IMR-90 (cell line): Measurements from ENCODE around the gene SORL1. TPM values are rescaled to one million over a fixed set of nuclear protein-coding genes. Genes with fewer than 3 reads are reported as not detected.

Experiments used
- ATAC-seq: fragments of 200-7000 bp; cut with Tn5 transposase; 2 replicates; pipeline ENCODE4 v1.9.1; 2020; ENCODE audit warnings: low read depth, mild to moderate bottlenecking, moderate library complexity
- BruUV-seq: library from RNA; stranded (reverse); fragments of 400-500 nt; replicated peaks from 2 replicates; lab custom pipeline; 2021; lab: Mats Ljungman, UMichigan
- CTCF ChIA-PET: fragments of 300-600 bp; formaldehyde crosslinking; extraction: SDS; loops from one replicate; lab custom pipeline; 2021; ENCODE audit warnings: antibody characterized with exemption; lab: Yijun Ruan, JAX
- POLR2A ChIA-PET: fragments of 300-600 bp; sonication (Branson Sonifier 250); formaldehyde crosslinking; loops from one replicate; lab custom pipeline; 2022; ENCODE audit warnings: antibody characterized with exemption; ENCODE audit not compliant: unreplicated experiment; lab: Charles Lee
- DNase-seq: peaks from one replicate; pipeline ENCODE4 v3.0.0; 2013
- H2AFZ ChIP-seq: replicated peaks from 2 replicates; pipeline ENCODE3; 2013; ENCODE audit warnings: low read length, mild to moderate bottlenecking; ENCODE audit not compliant: poor library complexity
- H2AK5ac ChIP-seq: 2 replicates; pipeline ENCODE4 v1.6.1; 2013; ENCODE audit warnings: low read depth, low read length, inconsistent platforms
- H2AK9ac ChIP-seq: replicated peaks from 2 replicates; pipeline ENCODE3; 2013; ENCODE audit warnings: mild to moderate bottlenecking, low read depth, low read length, moderate library complexity; ENCODE audit not compliant: poor library complexity
- H2BK120ac ChIP-seq: 2 replicates; pipeline ENCODE4 v1.6.1; 2013; ENCODE audit warnings: low read depth, low read length, inconsistent platforms
- H2BK15ac ChIP-seq: 3 replicates; pipeline ENCODE4 v1.6.1; 2013; ENCODE audit warnings: low read depth, low read length, inconsistent platforms
- H2BK20ac ChIP-seq: 2 replicates; pipeline ENCODE4 v1.6.1; 2013; ENCODE audit warnings: low read depth, mild to moderate bottlenecking, inconsistent platforms, low read length, moderate library complexity
- H2BK5ac ChIP-seq: 2 replicates; pipeline ENCODE4 v1.6.1; 2013; ENCODE audit warnings: mild to moderate bottlenecking, low read depth, low read length, inconsistent platforms; ENCODE audit not compliant: poor library complexity, severe bottlenecking
- H3K14ac ChIP-seq: replicated peaks from 2 replicates; pipeline ENCODE4 v1.6.1; 2013; ENCODE audit warnings: low read depth, low read length, inconsistent platforms
- H3K18ac ChIP-seq: 2 replicates; pipeline ENCODE4 v1.6.1; 2013; ENCODE audit warnings: low read depth, low read length, control low read depth
- H3K23ac ChIP-seq: 2 replicates; pipeline ENCODE4 v1.6.1; 2013; ENCODE audit warnings: low read depth, low read length, inconsistent platforms
- H3K27ac ChIP-seq: 2 replicates; pipeline ENCODE4 v1.5.1; 2013; ENCODE audit warnings: mild to moderate bottlenecking, control low read depth, low read length; ENCODE audit not compliant: insufficient read depth
- H3K27me3 ChIP-seq: 2 replicates; pipeline ENCODE4 v1.6.1; 2013; ENCODE audit warnings: low read length; ENCODE audit not compliant: control insufficient read depth, insufficient read depth
- H3K36me3 ChIP-seq: 2 replicates; pipeline ENCODE4 v1.6.1; 2013; ENCODE audit warnings: low read length, mixed read lengths; ENCODE audit not compliant: control insufficient read depth, insufficient read depth
- H3K4ac ChIP-seq: 2 replicates; pipeline ENCODE4 v1.6.1; 2013; ENCODE audit warnings: low read depth, low read length, inconsistent platforms
- H3K4me1 ChIP-seq: 2 replicates; pipeline ENCODE4 v1.6.1; 2013; ENCODE audit warnings: low read length, mixed read lengths; ENCODE audit not compliant: control insufficient read depth, insufficient read depth
- H3K4me2 ChIP-seq: 2 replicates; pipeline ENCODE4 v1.6.1; 2013; ENCODE audit warnings: low read depth, mild to moderate bottlenecking, control low read depth, low read length, moderate library complexity
- H3K4me3 ChIP-seq: 2 replicates; pipeline ENCODE4 v1.5.1; 2013; ENCODE audit warnings: low read depth, mild to moderate bottlenecking, control low read depth, low read length, moderate library complexity; ENCODE audit not compliant: insufficient read depth
- H3K56ac ChIP-seq: 2 replicates; pipeline ENCODE4 v1.6.1; 2013; ENCODE audit warnings: low read length, inconsistent platforms; ENCODE audit not compliant: insufficient read depth; ENCODE audit errors: extremely low read depth
- H3K79me1 ChIP-seq, 2 experiments: 2 replicates each; pipeline ENCODE4 v1.6.1; 2013; ENCODE audit warnings: low read length in 2 of 2, inconsistent platforms in 1 of 2, low read depth in 1 of 2
- H3K9ac ChIP-seq: 2 replicates; pipeline ENCODE4 v1.6.1; 2013; ENCODE audit warnings: low read depth, low read length, control low read depth
- H3K9me1 ChIP-seq: 2 replicates; pipeline ENCODE4 v1.6.1; 2013; ENCODE audit warnings: low read length, inconsistent platforms; ENCODE audit not compliant: insufficient read depth
- H3K9me3 ChIP-seq: 2 replicates; pipeline ENCODE4 v1.6.1; 2013; ENCODE audit warnings: low read length; ENCODE audit not compliant: control insufficient read depth, insufficient read depth
- H4K20me1 ChIP-seq: 2 replicates; pipeline ENCODE4 v1.6.1; 2013; ENCODE audit warnings: low read length, inconsistent platforms; ENCODE audit not compliant: insufficient read depth
- H4K5ac ChIP-seq: 2 replicates; pipeline ENCODE4 v1.6.1; 2013; ENCODE audit warnings: mild to moderate bottlenecking, low read depth, low read length, control low read depth
- H4K8ac ChIP-seq, 2 experiments: 2 replicates each; pipeline ENCODE4 v1.6.1; 2013; ENCODE audit warnings: low read depth in 2 of 2, low read length in 2 of 2, control low read depth in 1 of 2, inconsistent platforms in 1 of 2
- H4K91ac ChIP-seq: 2 replicates; pipeline ENCODE4 v1.6.1; 2013; ENCODE audit warnings: low read depth, low read length, inconsistent platforms; ENCODE audit not compliant: insufficient read depth
- BHLHE40 ChIP-seq: fragments of 150-350 bp; IDR thresholded peaks from 2 replicates; pipeline ENCODE4 v1.6.1; 2016; ENCODE audit warnings: mild to moderate bottlenecking, low read depth, low read length
- CEBPB ChIP-seq: IDR thresholded peaks from 2 replicates; pipeline ENCODE4 v1.6.1; 2012; ENCODE audit warnings: low read depth, low read length, improper control_type of control experiment
- CHD1 ChIP-seq: IDR thresholded peaks from 2 replicates; pipeline ENCODE4 v1.6.1; 2012; ENCODE audit warnings: low read depth, low read length, improper control_type of control experiment
- CTCF ChIP-seq: conservative IDR thresholded peaks from 2 replicates; pipeline ENCODE4 v1.5.1; 2012; ENCODE audit warnings: mild to moderate bottlenecking, low read depth, low read length, improper control_type of control experiment
- ELK1 ChIP-seq: fragments of 150-350 bp; IDR thresholded peaks from 2 replicates; pipeline ENCODE4 v1.6.1; 2016; ENCODE audit warnings: low read depth, mild to moderate bottlenecking, low read length, moderate library complexity, borderline replicate concordance
- FOS ChIP-seq: fragments of 150-350 bp; IDR thresholded peaks from 2 replicates; pipeline ENCODE4 v1.6.1; 2016; ENCODE audit warnings: low read depth, low read length
- MAZ ChIP-seq: IDR thresholded peaks from 2 replicates; pipeline ENCODE4 v1.6.1; 2012; ENCODE audit warnings: low read depth, mild to moderate bottlenecking, low read length, improper control_type of control experiment, moderate library complexity, borderline replicate concordance
- MXI1 ChIP-seq: IDR thresholded peaks from 2 replicates; pipeline ENCODE4 v1.6.1; 2012; ENCODE audit warnings: low read depth, mild to moderate bottlenecking, low read length, moderate library complexity, borderline replicate concordance
- NFE2L2 ChIP-seq: fragments of 150-350 bp; IDR thresholded peaks from 2 replicates; pipeline ENCODE4 v1.6.1; 2016; ENCODE audit warnings: low read depth, mild to moderate bottlenecking, low read length
- RAD21 ChIP-seq: IDR thresholded peaks from 2 replicates; pipeline ENCODE4 v1.6.1; 2012; ENCODE audit warnings: low read length, improper control_type of control experiment
- RCOR1 ChIP-seq: IDR thresholded peaks from 2 replicates; pipeline ENCODE4 v1.6.1; 2012; ENCODE audit warnings: mild to moderate bottlenecking, low read length, improper control_type of control experiment; ENCODE audit not compliant: insufficient replicate concordance
- RFX5 ChIP-seq: IDR thresholded peaks from 2 replicates; pipeline ENCODE4 v1.8.0; 2012; ENCODE audit warnings: low read depth, mild to moderate bottlenecking, low read length, moderate library complexity
- SMC3 ChIP-seq: fragments of 150-350 bp; IDR thresholded peaks from 2 replicates; pipeline ENCODE4 v1.6.1; 2016; ENCODE audit warnings: low read depth, mild to moderate bottlenecking, antibody characterized with exemption, low read length, moderate library complexity
- USF2 ChIP-seq: fragments of 150-350 bp; IDR thresholded peaks from 2 replicates; pipeline ENCODE4 v1.6.1; 2017; ENCODE audit warnings: mild to moderate bottlenecking, antibody characterized with exemption, low read length, low read depth
- WGBS, 2 experiments: methylation state at CpG; one replicate each; pipeline versions ENCODE4 v1.1.5 to v1.1.7; 2013; ENCODE audit warnings: missing lambda C conversion rate in 2 of 2; ENCODE audit not compliant: insufficient read length in 1 of 2; ENCODE audit errors: extremely low coverage in 2 of 2; 5-methylcytosine and 5-hydroxymethylcytosine counted together
- dilution Hi-C: fragments of 300-500 bp; cut with HindIII; formaldehyde crosslinking; loops from one replicate; pipeline ENCODE4 v1.14.3; 2018; ENCODE audit warnings: low sequenced_read_pairs; ENCODE audit not compliant: unreplicated experiment
- in situ Hi-C: fragments of 300-500 bp; cut with MboI; formaldehyde crosslinking; loops from 3 replicates; pipeline ENCODE4 v1.14.3; 2019; ENCODE audit warnings: low sequenced_read_pairs, inconsistent platforms, mixed read lengths
- intact Hi-C: fragments of 100-400 bp; cut with micrococcal nuclease; formaldehyde crosslinking; loops from 2 replicates; pipeline ENCODE4 v1.10.0; 2022
- polyA plus RNA-seq, 3 experiments: library from polyadenylated mRNA; depleted of rRNA; stranded (reverse); fragments of >200 nt; gene quantifications; 2 replicates each; pipeline ENCODE4 v1.2.3, GENCODE V29; 2012; ENCODE audit warnings: low replicate concordance in 1 of 3
- total RNA-seq: library from RNA; depleted of rRNA; stranded (reverse); fragments of >200 nt; gene quantifications from 2 replicates; pipeline ENCODE4 v1.2.3, GENCODE V29; 2012

The SORL1 gene
- total and polyA plus RNA-seq, 2 of the 4 experiments (the other 2 are of a cell fraction): 1.0 to 2.0 TPM

GRCh38 chr11:121499405-121499804, 47.3 kb downstream of the SORL1 start (continued):
- TF ChIP-seq SMC3 (no peak), MAZ (no peak), FOS (no peak)

- Histone ChIP-seq H2BK120ac (no peak overlapping the region), H4K5ac (no peak overlapping the region), H3K9me1 (no peaks in the 10 kb centered on the region), H3K56ac (no peak overlapping the region), H2BK15ac (no peak overlapping the region), H3K4me1 (peaks cover 4% of the 10 kb centered on the region; the same call in 1 of the 2 replicates), H3K4me3 (no peak overlapping the region), H2BK20ac (no peak overlapping the region), H3K9me3 (no peaks in the 10 kb centered on the region), H3K4me2 (no peak overlapping the region), H2BK5ac (no peak overlapping the region), H4K91ac (no peak overlapping the region), H2AFZ (no peak overlapping the region), H3K18ac (no peak overlapping the region), H4K20me1 (no peaks in the 10 kb centered on the region), H2AK9ac (no peak overlapping the region), H3K27ac (no peak overlapping the region), H3K23ac (no peak overlapping the region), H3K27me3 (peaks cover 3% of the 10 kb centered on the region; the same call in 1 of the 2 replicates), H4K8ac (no peak overlapping the region), H3K36me3 (0 out of 2 replicates have a peak, but pooled peaks cover 1% of the 10 kb centered on the region), H3K4ac (no peak overlapping the region), H3K9ac (no peak overlapping the region), H3K14ac (no peak overlapping the region), H2AK5ac (no peak overlapping the region), H3K79me1 (no peaks in the 10 kb centered on the region)
- DNase-seq: no peak
- 100% methylated on average over 1 of the region's 2 CpGs; no CpG with 5 or more reads in 1 of the 2 experiments for WGBS, 2 experiments
- dilution Hi-C loops (no loop called here), in situ Hi-C loops (no loop called here), intact Hi-C loops (no loop called here)
- POLR2A ChIA-PET: no interaction called here
- BruUV-seq: no TSS peak
- no peak for ATAC-seq
- CTCF ChIA-PET: interaction anchor here (0.6 kb wide), 1 partner anchor 35 kb away, joined by 3 read pairs; no protein-coding TSS in a partner anchor
- TF ChIP-seq RCOR1 (no peak), ELK1 (no peak), CEBPB (no peak), NFE2L2 (no peak), CTCF (no peak), RFX5 (no peak), MXI1 (no peak), CHD1 (no peak), USF2 (no peak), SMC3 (no peak), RAD21 (no peak), MAZ (no peak), BHLHE40 (no peak)
Observed at GRCh38 chr11:121500275-121500674, 48.2 kb downstream of the SORL1 start.
